Stimulated activated CD8-positive, alpha-beta memory T cell treated with anti-CD3 and anti-CD28 coated beads, Interleukin-2, amount 100 ng/mL, for 1 hour (primary cell): Measurements from ENCODE around the gene SBF2.
"Not testable (repeated sequence)": the region's sequence is repeated elsewhere in the genome, so short reads cannot be mapped to it uniquely, and the experiment has no call there.

ENCODE experiments used
- DNase-seq, 2 donors: peaks; one replicate each; pipeline ENCODE4 v3.0.0-alpha.2; 2020; ENCODE audit warnings: low read depth in 2 of 2

The SBF2 gene

GRCh38 chr11:9903579-9903978, 390.4 kb downstream of the SBF2 start:
- no peak for DNase-seq

GRCh38 chr11:9901943-9902342, 392.1 kb downstream of the SBF2 start:
- no peak for DNase-seq

- DNase-seq, result not testable (repeated sequence)
Measured at GRCh38 chr11:9900253-9900652, 393.8 kb downstream of the SBF2 start.

- DNase-seq, result no peak
Measured at GRCh38 chr11:9899676-9900075, 394.3 kb downstream of the SBF2 start.

- DNase-seq, result no peak
Measured at GRCh38 chr11:9896902-9897301, 397.1 kb downstream of the SBF2 start.

- DNase-seq, result no peak
Measured at GRCh38 chr11:9895006-9895405, 399.0 kb downstream of the SBF2 start.

- no peak for DNase-seq
Measured at GRCh38 chr11:9893474-9893873, 400.5 kb downstream of the SBF2 start.

- DNase-seq, result no peak
Measured at GRCh38 chr11:9888938-9889337, 405.1 kb downstream of the SBF2 start.

GRCh38 chr11:9887472-9887871, 406.5 kb downstream of the SBF2 start:
- DNase-seq, result no peak

- DNase-seq, result no peak
Measured at GRCh38 chr11:9886595-9886994, 407.4 kb downstream of the SBF2 start.

- DNase-seq, result no peak
Measured at GRCh38 chr11:9884601-9885000, 409.4 kb downstream of the SBF2 start.

- no peak for DNase-seq
Measured at GRCh38 chr11:9880657-9881056, 413.4 kb downstream of the SBF2 start.

- DNase-seq, result no peak
Measured at GRCh38 chr11:9878936-9879335, 415.1 kb downstream of the SBF2 start.

GRCh38 chr11:9876331-9876730, 417.7 kb downstream of the SBF2 start:
- DNase-seq, result no peak

- DNase-seq, result no peak
Measured at GRCh38 chr11:9875862-9876261, 418.2 kb downstream of the SBF2 start.

GRCh38 chr11:9875399-9875798, 418.6 kb downstream of the SBF2 start:
- DNase-seq, result no peak

- no peak for DNase-seq
Measured at GRCh38 chr11:9874466-9874865, 419.6 kb downstream of the SBF2 start.

- DNase-seq, result no peak
Measured at GRCh38 chr11:9868641-9869040, 425.4 kb downstream of the SBF2 start.

GRCh38 chr11:9862981-9863380, 431.0 kb downstream of the SBF2 start:
- no peak for DNase-seq

- DNase-seq, result peak; percentile 1 to 7
Measured at GRCh38 chr11:9861860-9862725, 431.9 kb downstream of the SBF2 start.

- no peak for DNase-seq
Measured at GRCh38 chr11:9859554-9860305, 434.3 kb downstream of the SBF2 start.

GRCh38 chr11:9858822-9859221, 435.2 kb downstream of the SBF2 start:
- DNase-seq, result no peak

GRCh38 chr11:9858218-9858617, 435.8 kb downstream of the SBF2 start:
- no peak for DNase-seq
